Left ventricle myocardium superior (tissue), 1 donor: ENCODE data around the gene CNTROB. TPM values are rescaled to one million over a fixed set of nuclear protein-coding genes. Genes with fewer than 3 reads are reported as not detected.

Source experiments
- ATAC-seq: fragments of 200-7000 bp; cut with Tn5 transposase; one replicate; pipeline ENCODE4 v1.9.1; 2020; ENCODE audit warnings: mild to moderate bottlenecking, moderate library complexity
- DNase-seq: peaks from one replicate; pipeline ENCODE4 v3.0.0-alpha.2; 2020
- intact Hi-C: fragments of 100-400 bp; cut with micrococcal nuclease; formaldehyde crosslinking; loops from one replicate; pipeline ENCODE4 v1.11.0; 2022
- total RNA-seq: library from RNA; stranded (reverse); fragmentation: NEBNext Ultra II Directional; extraction: Animal tissue kit (Norgen Biotek cat#: 25700); gene quantifications from one replicate; pipeline ENCODE4 v1.2.1, GENCODE V29; 2021
- donor health status: DM: no; HTN: yes; CAD: no; lungs with severe emphysema.

The CNTROB gene
- total RNA-seq, 1 donor from 2014 or later: 10.8 TPM

DNA sequence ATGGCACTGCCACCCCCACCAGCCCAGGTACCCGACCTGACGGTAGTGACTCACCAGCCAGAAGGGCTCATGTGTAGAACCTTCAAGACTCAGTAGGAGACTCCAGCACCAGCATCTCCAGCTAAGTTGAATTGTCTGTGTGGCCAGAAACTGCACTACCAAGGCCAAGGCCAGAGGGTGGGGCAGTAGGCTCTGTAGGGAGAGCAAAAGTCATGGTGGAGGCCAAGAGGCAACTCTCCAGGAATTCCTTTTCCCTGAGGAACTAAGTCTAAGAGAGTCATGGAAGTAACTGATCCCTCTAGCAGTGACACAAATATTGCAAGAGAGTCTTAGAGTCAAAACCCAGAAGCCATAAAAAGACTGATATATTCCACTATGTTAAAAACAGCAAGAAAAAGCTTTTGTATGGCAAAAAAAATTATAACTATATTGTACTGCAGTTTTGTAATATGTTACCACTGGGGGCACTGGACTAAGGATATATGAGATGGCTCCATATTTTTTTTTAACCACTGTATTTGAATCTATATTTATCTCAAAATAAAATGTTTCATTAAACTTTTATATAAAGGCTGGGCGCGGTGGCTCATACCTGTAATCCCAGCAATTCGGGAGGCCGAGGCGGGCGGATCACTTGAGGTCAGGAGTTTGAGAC, 40.3 kb downstream of the CNTROB start:
- DNase-seq: no peak
- intact Hi-C loops: no loop called here
- ATAC-seq: peak; percentile 33

DNA sequence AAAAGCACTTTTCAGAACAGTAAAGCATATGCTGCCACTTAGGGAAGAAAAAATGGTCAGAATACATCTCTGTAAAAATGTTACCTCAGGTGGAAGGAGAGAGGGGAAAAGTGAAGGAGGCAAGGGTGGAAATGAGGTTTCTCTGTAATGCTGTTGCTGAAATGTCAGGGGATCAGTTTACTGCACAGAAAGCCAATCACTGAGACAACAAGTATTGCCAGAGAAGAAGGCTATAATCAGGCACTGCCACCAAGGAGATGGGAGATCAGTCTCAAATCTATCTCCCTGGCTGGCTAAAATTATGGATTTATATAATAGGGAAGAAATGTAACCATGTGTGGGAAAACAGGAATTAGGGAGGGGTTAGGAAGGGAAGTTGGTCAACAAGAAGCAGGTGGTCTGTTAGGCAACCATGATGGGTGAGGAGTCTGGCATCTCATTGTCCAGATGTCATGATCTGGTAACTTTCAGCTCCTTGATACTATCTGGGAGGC, 42.7 kb downstream of the CNTROB start:
- no peak for ATAC-seq
- DNase-seq: no peak
- intact Hi-C loops: no loop called here

DNA sequence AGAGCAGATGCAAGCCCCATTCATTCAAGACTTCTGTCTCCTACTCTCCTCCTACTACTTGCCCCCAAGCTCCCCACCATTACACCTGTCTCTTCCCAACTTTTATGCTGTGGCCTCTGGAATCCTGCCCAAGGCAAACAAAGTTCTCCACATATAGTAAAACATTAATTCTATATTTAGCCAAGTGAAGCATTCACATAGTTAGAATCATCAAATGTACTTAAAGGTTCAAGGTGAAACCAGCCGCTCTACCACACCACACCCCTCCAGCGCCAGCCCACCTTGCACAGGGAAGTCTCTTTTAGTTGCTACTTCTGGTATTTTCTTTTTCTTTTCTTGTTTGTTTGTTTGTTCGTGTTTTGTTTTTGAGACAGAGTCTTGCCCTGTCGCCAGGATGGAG, 45.0 kb downstream of the CNTROB start:
- intact Hi-C loops: no loop called here
- no peak for ATAC-seq
- no peak for DNase-seq

DNA sequence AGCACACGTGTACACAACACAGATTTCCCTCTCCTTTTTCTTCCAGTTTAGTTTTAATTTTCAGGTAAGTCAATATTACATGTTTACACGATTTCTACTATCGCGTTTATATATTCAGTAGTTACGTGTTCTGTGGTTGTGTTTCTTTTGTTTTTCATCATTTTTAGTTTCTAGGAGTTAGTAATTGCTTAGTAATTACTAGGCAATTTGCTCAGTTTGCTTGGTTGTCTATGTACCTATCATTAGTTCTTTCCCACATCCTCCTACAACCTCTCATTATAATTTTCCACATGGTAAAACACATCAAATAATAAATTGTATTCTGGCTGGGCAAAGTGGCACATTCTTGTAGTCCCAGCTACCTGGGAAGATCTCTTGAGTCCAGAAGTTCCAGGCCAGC, 45.8 kb downstream of the CNTROB start:
- no peak for ATAC-seq
- intact Hi-C loops: no loop called here
- DNase-seq: no peak

DNA sequence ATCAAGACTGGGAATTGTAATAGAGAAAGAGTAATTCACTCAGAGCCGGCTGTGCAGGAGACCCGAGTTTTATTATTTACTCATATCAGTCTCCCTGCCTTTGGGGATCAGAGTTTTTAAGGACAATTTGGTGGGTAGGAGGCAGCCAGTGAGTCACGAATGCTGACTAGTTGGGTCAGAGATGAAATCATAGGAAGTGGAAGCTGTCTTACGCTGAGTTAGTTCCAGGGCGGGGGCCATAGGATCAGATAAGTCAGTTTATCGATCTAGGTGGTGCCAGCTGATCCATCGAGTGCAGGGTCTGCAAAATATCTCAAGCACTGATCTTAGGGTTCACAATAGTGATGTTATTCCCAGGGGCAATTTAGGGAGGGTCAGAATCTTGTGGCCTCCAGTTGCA, 50.2 kb downstream of the CNTROB start:
- DNase-seq: no peak
- no peak for ATAC-seq
- intact Hi-C loops: loop anchor here (10.0 kb wide), 1 partner anchor 73 kb away; no protein-coding TSS in a partner anchor

DNA sequence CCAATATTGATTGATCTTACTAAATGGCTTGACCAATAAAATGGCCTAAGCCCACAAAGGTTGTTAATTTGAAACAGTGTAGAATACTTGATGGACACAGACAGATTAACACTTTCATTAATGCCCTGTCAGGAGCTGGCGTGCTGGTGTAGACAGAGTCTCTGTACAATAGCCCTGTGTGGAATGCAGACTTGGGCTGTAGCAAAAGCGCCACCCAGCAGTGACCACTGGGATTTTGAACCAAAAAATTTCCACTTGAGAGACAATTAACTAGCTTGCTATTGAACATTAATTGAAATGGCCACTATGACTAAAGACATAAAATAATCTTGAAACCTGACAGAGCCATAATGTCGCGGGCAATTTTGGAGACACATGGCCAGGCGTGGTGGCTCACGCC, 50.7 kb downstream of the CNTROB start:
- DNase-seq: no peak
- no peak for ATAC-seq
- intact Hi-C loops: loop anchor here (10.0 kb wide), 1 partner anchor 72 kb away; no protein-coding TSS in a partner anchor

DNA sequence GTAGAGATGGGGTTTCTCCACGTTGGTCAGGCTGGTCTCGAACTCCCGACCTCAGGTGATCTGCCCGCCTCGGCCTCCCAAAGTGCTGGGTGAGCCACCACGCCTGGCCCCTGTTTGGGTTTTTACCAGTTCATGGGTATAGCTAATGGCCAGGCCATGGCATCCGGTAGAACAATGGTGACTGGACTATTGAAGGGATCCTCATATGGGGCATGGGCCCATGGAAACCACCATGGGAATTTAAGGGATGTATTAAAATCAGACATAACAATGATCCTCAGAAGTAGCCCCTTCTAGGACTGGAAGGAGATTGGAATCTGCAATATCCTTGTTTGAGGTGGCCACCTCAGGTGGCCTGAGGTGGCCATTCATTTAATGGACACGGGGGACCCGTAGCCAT, 52.9 kb downstream of the CNTROB start:
- ATAC-seq (no peak), DNase-seq (no peak)
- intact Hi-C loops: loop anchor here (10.0 kb wide), 1 partner anchor 70 kb away; no protein-coding TSS in a partner anchor

DNA sequence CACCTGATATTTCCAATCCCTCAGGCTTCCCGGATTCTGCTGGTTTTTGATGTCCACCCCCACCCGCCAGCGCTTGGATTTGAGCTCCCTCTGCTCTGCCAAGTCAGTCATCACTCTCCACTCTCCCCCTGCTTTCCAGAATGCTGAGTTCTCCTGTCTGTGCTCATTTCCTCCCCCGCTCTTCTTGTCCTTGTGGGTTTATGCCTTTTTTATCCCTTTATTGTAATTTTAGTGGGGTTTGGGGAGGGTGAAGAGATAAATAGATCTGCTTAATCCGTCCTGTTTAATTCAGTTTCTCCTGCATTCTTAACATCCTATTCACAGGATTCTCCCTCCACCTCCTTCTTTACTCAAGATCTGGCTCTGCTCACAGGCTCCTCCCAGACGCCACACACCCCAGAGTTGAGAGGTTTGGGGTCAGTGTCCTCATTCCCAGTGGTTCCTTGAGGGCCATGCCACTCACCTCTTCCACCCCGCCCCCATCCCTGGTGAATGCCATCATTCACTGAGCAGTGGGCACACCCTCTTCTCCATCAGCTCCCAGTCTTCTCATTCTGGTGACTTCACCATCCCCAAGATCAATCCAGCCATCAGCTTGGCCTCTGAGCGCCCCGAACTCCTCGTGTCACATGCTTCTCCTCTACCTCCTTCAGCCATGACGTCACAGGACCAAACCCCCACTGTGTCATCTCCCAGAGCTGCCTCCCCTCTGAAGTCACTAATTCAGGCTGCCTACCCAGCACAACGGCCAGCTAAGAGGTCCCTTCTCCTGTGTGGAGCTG, 55.3 kb downstream of the CNTROB start:
- DNase-seq: no peak
- intact Hi-C loops: loop anchor here (10.0 kb wide), 1 partner anchor 67 kb away; no protein-coding TSS in a partner anchor
- no peak for ATAC-seq

DNA sequence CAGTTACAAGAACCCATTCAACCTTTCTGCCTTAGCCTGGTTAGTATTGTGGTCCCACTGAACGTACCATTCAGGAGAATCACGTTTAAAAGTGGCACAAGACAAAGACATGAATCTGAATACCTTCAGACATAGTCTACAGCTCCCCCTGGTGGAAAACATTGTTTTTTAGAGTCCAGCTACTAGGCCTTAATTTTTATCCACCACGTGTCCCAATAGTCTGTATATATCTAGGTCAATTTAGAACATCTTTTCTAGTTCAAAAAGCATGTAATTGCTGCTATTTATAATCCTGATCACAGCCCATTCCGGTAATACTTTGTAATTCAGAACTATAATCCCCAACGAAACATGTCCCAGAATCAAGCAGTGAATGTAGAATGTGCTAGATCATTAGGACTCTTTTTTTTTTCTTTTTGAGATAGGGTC, 56.8 kb downstream of the CNTROB start:
- ATAC-seq: peak; percentile 80
- intact Hi-C loops: loop anchor here (10.0 kb wide), 1 partner anchor 66 kb away; no protein-coding TSS in a partner anchor
- no peak for DNase-seq

DNA sequence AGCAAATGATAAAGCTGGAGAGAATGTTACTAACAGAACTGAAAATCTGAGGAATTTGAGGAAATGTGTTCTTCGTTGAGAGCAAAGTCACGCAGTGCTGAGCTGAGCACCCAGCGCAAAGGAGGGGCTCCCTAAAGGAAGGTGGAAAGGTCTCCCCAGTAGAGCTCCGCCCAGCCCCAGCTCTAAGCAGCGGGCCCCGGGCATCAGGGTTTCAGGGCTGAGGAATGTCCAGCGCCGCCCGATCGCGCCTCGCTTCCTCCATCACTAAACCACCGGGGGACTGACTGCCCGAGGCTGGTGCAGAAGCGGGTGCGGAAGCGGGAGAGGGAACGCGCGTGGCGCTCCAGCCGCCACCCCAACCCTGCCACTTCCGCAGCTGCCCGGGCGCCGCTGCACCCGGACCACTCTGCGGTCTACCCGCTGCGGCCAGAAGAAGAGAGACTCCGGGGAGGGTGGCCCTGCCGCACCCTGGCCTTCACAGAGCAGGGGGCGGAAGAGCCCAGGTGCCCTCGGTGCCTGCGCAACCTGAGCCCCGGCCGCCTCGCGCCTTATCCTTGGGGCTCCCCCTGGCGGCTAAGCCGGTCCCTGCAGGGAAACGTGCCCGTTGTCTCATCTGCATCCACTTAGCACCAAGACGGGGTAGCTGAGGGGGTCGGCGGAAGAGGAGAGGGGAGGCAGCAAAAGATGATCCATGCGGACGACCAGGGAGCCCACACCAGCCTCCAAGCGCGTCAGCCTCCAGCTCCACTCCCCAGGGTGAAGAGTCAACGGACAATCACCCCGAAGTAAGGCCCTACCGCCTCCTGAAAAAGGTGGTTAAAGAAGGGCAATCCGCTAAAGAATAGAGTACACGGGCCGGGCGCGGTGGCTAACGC, 58.0 kb downstream of the CNTROB start:
- intact Hi-C loops: loop anchor here (10.0 kb wide), 2 partner anchors 65 to 125 kb away; no protein-coding TSS in a partner anchor

DNA sequence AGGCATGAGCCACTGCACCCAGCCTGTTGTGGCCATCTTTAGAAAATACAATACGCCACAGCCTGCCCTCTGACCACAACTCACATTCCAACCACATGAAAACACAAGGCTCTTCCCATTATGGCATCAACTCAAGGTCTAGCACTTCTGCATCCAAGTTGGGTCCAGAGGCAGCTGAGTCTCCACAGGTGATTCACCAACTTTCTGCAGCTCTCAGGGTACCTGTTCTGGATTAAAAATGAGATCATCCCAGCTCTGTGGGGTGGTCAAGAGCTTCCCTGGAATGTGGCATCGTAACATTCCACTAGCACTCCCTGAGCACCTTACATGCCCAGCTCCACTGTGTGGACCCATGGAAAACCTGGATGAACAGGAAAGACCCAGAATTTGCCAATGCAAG, 60.5 kb downstream of the CNTROB start:
- DNase-seq (no peak), ATAC-seq (no peak)
- intact Hi-C loops: loop anchor here (10.0 kb wide), 1 partner anchor 128 kb away; no protein-coding TSS in a partner anchor

More for the DNA sequence above, 58.0 kb downstream of the CNTROB start:
- ATAC-seq (peak; percentile 91), DNase-seq (peak; percentile 91)

DNA sequence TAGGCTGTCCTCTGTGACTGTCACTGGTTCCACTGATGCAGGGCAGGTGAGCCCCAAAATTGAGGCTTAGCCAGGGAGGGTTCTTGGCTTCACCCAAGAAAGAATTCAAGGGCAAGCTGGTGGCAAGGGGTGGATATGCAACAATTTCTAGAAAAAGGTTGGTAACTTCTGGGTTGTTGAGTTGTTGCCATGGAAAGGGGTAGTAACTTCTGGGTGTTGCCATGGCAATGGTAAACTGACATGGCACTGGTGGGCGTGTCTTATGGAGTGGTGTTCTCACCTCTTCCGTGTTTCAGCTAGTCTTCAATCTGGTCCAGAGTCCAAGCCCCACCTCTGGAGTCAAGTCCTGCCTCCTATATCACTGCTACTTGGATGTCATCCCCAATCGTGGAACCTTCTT, 60.9 kb downstream of the CNTROB start:
- no peak for ATAC-seq
- intact Hi-C loops: loop anchor here (10.0 kb wide), 1 partner anchor 128 kb away; no protein-coding TSS in a partner anchor
- DNase-seq: no peak

DNA sequence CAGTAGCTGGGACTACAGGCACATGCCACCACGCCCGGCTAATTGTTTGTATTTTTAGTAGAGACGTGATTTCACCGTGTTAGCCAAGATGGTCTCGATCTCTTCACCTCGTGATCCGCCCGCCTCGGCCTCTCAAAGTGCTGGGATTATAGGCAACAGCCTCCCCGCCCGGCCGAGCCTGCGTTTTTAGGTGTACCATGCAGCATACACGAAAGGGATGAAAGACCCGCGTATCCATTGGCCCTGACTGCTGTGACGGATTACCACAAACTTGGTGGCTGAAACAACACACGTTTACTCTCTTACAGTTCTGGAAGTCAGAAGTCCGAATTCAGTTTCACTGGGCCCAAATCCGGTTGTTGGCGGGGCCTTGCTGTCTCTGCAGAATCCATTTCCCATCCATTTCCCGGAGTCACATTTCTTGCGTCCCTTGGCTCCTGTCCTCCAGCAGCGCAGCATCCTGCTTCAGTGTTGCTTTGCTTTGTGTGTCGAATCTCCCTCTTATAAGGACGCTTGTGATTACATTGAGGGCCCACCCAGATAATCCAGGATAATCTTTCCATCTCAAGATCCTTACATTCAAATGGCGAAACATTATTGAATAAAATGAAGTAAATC, 62.1 kb downstream of the CNTROB start:
- DNase-seq (no peak), ATAC-seq (no peak)
- intact Hi-C loops: loop anchor here (10.0 kb wide), 1 partner anchor 129 kb away; no protein-coding TSS in a partner anchor

DNA sequence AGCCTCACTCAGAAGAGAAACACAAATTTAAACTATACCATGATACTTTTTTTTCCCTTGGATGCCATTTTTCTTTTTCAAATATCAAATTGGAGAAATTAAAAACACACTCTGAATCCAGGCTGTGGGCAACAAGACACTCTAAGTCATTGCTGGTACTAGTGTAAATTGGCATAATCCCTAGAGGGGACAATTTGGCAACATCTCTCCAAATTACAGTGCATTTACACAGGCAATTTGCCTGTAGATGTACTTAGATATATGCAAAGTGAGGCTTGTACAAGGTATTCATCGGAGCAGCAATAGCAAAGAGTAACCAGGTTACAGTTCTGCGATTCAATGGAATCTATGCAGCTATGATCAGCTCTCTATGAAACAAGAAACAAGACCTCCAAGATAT, 63.7 kb downstream of the CNTROB start:
- DNase-seq (no peak), ATAC-seq (no peak)
- intact Hi-C loops: loop anchor here (10.0 kb wide), 1 partner anchor 131 kb away; no protein-coding TSS in a partner anchor

DNA sequence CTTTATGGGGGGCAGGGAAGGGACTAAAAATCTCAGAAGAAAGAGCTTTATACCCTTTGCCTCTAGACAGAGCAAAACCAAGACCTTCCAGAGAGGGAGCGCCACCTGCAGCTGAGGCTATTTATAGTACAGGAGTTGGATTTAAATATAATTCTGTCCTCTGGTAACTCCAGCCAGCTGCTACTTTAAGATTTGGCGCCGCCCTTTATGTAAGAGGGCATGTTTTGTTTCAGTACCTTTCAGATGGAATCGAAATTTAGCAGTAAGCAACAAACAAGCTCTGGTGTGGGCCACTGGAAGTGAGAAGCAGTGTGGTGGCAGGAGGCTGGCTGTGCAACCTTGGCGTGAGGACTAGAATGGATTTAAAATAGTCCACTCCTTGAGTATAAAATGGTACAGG, 65.2 kb downstream of the CNTROB start:
- peak; percentile 98 for ATAC-seq

More for the DNA sequence above, 65.2 kb downstream of the CNTROB start:
- intact Hi-C loops: loop anchor here (10.0 kb wide), 1 partner anchor 132 kb away; no protein-coding TSS in a partner anchor
- DNase-seq: peak; percentile 60
